ENCODE data around the gene BRICD5. TPM values are rescaled to one million over a fixed set of nuclear protein-coding genes. Genes with fewer than 3 reads are reported as not detected.

Gene BRICD5
- total RNA-seq, 1 donor from 2014 or later, result 7.8 TPM

GRCh38 chr16:2216330-2216729, 5.7 kb upstream of the BRICD5 start:
- no peak overlapping the region for H3K4me3 ChIP-seq
- H3K9me3 ChIP-seq, result no peaks in the 10 kb centered on the region
- H3K27ac ChIP-seq, result no peak overlapping the region
- H3K4me1 ChIP-seq, result peaks cover 24% of the 10 kb centered on the region
- H3K36me3 ChIP-seq, result peaks cover 6% of the 10 kb centered on the region
- intact Hi-C loops (cut with DNase I), result no loop called here
- no peak for TF ChIP-seq CTCF (IDR thresholded peaks at IDR 0.05)
- ATAC-seq, result no peak
- DNase-seq, result no peak
- no peaks in the 10 kb centered on the region for H3K27me3 ChIP-seq (ENCODE audit: low read depth)

GRCh38 chr16:2214719-2214968, 4.0 kb upstream of the BRICD5 start, which contains the start of gene PGP:
Gene PGP, minus strand, starts transcription at chr16:2214840. Its CDS starts 63 bp downstream, at chr16:2214777.
- peak; percentile 94 to 96 for ATAC-seq
- intact Hi-C loops (cut with DNase I), result no loop called here
- peaks cover 24% of the 10 kb centered on the region for H3K4me1 ChIP-seq
- no peak for DNase-seq
- no peaks in the 10 kb centered on the region for H3K27me3 ChIP-seq (ENCODE audit: low read depth)
- H3K4me3 ChIP-seq, result peak within 1 kb of the TSS; percentile 83
- H3K27ac ChIP-seq, result peak within 1 kb of the TSS; percentile 96
- TF ChIP-seq CTCF (IDR thresholded peaks at IDR 0.05), result no peak
- peaks cover 10% of the 10 kb centered on the region for H3K36me3 ChIP-seq
- H3K9me3 ChIP-seq, result no peaks in the 10 kb centered on the region

- no peaks in the 10 kb centered on the region for H3K27me3 ChIP-seq (ENCODE audit: low read depth)
- no peak for TF ChIP-seq CTCF (IDR thresholded peaks at IDR 0.05)
- H3K27ac ChIP-seq, result peak overlapping the region; percentile 91
- peak overlapping the region; percentile 83 for H3K4me3 ChIP-seq
- H3K9me3 ChIP-seq, result no peaks in the 10 kb centered on the region
- ATAC-seq (no peak), DNase-seq (no peak)
- H3K36me3 ChIP-seq, result peaks cover 16% of the 10 kb centered on the region
- H3K4me1 ChIP-seq, result peaks cover 24% of the 10 kb centered on the region
- intact Hi-C loops (cut with DNase I), result no loop called here
These were observed 3.4 kb upstream of the BRICD5 start for GRCh38 chr16:2213817-2214718.

- intact Hi-C loops (cut with DNase I), result no loop called here
- H3K9me3 ChIP-seq, result no peaks in the 10 kb centered on the region
- peak; percentile 81 for DNase-seq
- ATAC-seq, result peak; percentile 5 to 24
- peaks cover 30% of the 10 kb centered on the region for H3K36me3 ChIP-seq
- no peak for TF ChIP-seq CTCF (IDR thresholded peaks at IDR 0.05)
- H3K27me3 ChIP-seq (ENCODE audit: low read depth), result no peaks in the 10 kb centered on the region
- H3K27ac ChIP-seq, result peak overlapping the region; percentile 67
- peaks cover 24% of the 10 kb centered on the region for H3K4me1 ChIP-seq
- peak overlapping the region; percentile 83 for H3K4me3 ChIP-seq
These were observed 2.0 kb upstream of the BRICD5 start for GRCh38 chr16:2212362-2213324.

- Histone ChIP-seq H3K27ac (peak overlapping the region; percentile 67), H3K36me3 (peaks cover 37% of the 10 kb centered on the region), H3K4me1 (peaks cover 28% of the 10 kb centered on the region), H3K27me3 (ENCODE audit: low read depth) (no peaks in the 10 kb centered on the region), H3K4me3 (no peak overlapping the region), H3K9me3 (no peaks in the 10 kb centered on the region)
- DNase-seq (peak; percentile 45), ATAC-seq (no peak)
- intact Hi-C loops (cut with DNase I), result no loop called here
- no peak for TF ChIP-seq CTCF (IDR thresholded peaks at IDR 0.05)
These were observed 1.3 kb upstream of the BRICD5 start for GRCh38 chr16:2211923-2212347.
